ENCODE data around the gene P2RX6.
"Not testable (repeated sequence)": the region's sequence is repeated elsewhere in the genome, so short reads cannot be mapped to it uniquely, and the experiment has no call there.

P2RX6 gene

DNA sequence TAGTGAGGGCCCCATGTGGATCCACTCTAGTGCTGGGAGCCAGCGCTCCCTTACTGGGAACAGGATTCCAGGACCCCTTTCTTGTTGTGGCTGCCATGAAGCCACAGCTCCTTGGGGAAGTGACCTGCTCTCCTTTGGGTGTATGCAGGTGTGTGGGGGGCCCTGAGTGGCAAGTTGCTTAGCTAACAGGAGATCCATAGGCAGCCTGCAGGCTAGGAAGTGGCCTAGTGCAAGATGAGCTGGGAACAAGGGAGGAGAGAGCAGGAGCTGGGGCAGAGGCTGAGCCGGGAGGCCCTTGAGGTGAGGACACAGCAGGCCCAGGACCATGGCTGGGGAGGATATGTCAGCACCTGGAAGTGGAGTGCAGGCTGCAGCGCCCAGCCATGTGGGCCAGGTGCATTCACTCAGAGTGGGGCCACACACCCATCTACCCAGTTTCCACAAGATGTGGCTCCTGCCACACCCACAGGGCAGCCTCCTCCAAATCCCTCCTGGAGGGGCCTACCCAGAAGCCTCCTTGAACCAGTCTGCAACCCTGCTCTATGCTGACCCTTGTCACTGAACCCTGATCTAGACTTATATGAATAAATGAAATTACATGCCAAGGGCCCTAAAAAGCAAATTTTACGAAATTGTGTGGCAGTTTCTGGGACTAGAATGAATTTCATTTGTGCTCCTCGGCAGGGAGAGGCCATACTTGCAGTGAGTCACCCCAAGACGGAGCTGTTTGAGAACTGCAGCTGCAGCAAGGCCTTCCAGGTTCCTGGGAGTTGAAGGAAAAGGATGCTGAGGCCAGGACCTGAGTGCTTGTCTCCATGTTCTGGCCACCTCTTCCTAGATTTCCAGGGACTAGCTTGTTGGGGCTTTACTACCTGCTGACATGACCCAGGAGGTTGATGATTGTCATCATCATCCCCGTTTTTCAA, 16.3 kb upstream of the P2RX6 start:
- Mint-ChIP-seq H3K27me3 (no peaks in the 10 kb centered on the region), H3K4me3 (no peak overlapping the region), H3K4me1 (peaks cover 40% of the 10 kb centered on the region), H3K9me3 (no peaks in the 10 kb centered on the region), H3K36me3 (peaks cover 2% of the 10 kb centered on the region), H3K27ac (peak overlapping the region; percentile 8)

DNA sequence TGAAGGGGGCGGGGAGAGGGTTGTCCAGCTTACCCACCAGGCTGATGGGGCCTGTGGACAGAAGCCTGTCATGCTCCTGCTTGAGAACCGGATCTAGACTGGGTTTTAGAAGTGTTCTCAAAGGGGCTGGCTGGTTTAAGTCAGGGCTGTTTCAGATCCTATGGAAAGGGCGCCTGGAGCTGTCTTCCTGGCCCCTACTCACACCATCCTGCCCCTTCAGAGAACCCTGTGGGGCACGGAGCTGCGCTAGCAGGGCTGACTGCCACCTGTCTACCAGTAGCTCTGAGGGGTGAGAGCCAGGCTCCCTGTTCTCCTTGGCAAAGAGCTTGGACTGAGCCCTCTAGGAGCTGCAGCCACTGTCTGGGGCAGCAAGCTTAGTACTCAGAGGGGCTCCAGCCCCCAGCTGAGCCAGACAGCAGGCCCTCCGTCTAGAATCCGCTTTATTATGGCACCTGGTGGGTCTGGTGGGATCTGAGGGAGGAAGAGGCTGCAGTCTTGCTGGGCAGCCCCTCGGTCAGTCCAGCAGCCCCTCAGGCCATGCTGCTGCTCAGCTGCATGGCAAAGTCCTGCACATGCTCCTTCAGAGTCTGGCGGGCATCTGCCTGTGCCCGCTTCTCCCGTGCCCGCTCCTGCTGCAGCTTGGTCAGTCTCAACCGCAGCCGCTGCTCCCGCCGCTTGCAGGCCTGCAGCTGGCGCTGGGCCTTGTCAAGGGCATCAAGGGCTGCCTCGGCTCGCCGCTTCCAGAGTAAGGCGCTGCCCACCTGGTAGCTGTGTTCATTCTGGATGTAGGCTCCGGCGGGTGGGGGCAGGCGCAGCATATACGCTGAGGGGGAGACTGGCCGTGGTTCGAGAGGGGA, 15.4 kb upstream of the P2RX6 start:
- peak overlapping the region; percentile 96 for H3K4me3 Mint-ChIP-seq
- H3K36me3 Mint-ChIP-seq: peaks cover 2% of the 10 kb centered on the region
- H3K27ac Mint-ChIP-seq: peak overlapping the region; percentile 98
- H3K27me3 Mint-ChIP-seq: no peaks in the 10 kb centered on the region
- peaks cover 42% of the 10 kb centered on the region for H3K4me1 Mint-ChIP-seq
- no peaks in the 10 kb centered on the region for H3K9me3 Mint-ChIP-seq

DNA sequence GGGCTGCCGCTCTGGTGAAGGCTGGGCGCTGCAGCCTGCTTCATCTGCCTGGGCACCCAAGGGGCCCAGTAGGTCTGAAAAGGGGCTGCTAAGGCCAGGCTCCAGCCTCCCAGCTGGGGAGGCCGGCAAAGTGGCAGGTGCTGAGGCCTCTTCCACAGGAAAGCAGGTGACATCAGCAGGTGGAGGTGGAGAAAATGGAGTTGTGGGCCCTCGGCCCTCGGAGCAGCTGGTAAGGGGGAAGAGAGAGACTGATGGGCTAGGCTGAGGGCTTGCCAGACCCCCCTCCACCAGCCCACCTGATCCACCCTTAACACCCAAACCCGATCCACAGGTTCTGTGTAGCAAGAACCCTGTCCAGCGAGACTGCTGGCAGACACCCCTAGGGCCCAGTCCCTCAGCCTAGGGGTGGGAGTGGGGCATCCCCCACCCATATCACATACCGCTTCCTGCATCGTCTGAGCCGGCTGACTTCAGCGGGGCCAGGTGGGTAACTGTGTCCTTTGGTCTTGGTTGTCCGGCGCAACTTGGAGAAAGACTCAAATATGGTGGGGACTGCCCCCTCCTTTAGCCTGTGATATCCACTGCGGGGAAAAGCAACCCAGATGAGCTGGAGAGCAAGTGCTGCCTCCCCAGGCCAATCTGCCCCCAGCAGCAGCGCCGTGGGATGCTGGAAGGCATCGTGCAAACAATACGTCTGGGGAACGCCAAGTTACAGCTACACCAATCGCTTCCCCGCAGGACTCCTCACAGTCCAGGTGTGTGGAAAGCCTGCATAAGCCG, 14.6 kb upstream of the P2RX6 start:
- Mint-ChIP-seq H3K4me1 (peaks cover 42% of the 10 kb centered on the region), H3K27ac (peak overlapping the region; percentile 98), H3K36me3 (peaks cover 2% of the 10 kb centered on the region), H3K9me3 (no peaks in the 10 kb centered on the region), H3K27me3 (no peaks in the 10 kb centered on the region), H3K4me3 (peak overlapping the region; percentile 96)

DNA sequence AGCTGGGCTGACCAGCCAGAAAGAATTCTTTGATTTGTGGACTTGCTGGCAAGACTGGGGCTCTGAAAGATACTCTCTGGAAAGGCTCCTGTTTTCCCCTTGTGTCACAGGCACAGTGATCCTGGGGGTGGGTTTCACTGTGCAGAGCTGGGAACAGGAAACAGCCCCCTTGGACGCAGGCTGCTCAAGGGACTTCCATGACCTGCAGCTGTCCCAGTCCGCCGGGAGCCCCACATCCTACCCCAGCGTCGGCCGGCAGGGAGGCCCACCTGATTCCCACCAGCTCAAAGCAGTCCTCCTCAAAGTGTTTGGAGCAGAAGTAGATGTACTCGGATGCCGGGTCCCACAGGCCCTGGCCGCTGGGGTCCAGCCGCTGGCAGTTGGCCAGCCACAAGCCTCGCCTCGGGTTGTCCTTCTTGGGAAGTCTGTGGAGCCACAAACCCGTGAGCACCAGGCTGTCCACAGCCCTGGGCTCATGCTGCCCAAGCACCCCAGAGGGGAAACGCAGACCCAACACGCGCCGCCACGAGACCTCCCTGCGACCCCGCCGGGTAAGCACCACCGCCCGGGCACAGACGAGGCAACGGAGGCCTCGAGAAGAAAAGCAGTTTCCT, 13.9 kb upstream of the P2RX6 start:
- Mint-ChIP-seq H3K4me3 (peak overlapping the region; percentile 96), H3K27ac (peak overlapping the region; percentile 98), H3K4me1 (peaks cover 42% of the 10 kb centered on the region), H3K27me3 (no peaks in the 10 kb centered on the region), H3K36me3 (peaks cover 2% of the 10 kb centered on the region), H3K9me3 (no peaks in the 10 kb centered on the region)

DNA sequence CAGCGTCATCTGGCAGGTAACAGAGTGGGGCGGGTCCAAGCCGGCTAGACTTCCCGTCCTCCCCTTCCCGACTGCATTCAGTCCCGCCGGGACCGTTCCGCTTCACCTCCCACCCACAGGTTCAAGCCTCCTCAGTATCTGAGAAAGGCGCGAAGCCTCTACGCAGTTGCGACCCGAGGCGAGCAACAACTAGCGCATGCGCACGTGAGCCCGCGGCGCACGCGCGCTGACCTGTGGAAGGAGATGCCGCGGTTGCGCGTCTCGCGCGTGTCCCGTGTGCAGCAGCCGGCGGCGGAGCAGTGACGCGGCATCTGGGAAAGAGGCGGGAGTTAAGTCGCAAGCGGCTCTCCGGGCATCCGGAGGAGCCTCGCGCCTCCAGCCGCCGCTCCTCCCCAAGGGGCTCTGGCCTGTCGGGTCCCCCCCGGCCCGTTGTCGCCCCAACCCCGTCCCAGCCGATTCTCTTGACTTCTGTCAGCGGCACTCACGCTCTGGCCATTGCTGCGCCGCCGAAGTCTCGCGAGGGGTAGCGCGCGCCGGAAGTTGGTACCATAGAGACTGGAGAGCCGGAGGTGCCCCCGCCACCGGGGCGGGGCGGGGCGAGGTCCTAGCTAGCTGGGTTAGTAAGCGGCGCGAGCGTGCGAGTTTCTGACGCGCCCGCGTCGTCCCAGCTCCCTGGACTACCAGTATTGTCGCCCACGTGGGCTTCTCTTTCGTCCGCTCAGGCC, 13.2 kb upstream of the P2RX6 start, which contains the start of gene THAP7:
Gene THAP7 (minus strand): TSS at position 518 of the 725 bp plus-strand sequence. CDS start 207 bp downstream, at position 311.
- Mint-ChIP-seq H3K4me1 (peaks cover 42% of the 10 kb centered on the region), H3K4me3 (peak within 1 kb of the TSS; percentile 96)

DNA sequence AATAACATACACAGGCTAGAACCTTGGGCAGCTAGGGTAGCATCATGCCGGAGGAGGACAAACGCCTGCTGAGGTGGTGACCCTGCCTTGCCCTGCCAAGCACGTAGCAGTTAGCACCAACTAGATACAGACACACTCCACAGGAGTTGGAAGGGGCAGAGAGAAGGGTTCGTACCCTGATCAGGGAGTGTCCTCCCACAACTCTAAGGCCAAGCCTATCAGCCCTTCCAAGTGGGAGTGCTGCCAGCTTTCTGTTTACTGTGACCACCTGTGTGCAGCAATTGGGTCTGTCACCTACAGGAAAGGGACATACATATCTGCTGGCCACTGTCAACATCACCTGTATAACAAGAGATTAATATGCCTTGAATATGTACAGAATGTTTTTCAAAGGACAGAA, 11.2 kb upstream of the P2RX6 start:
- Mint-ChIP-seq H3K9me3 (no peaks in the 10 kb centered on the region), H3K27ac (peak overlapping the region; percentile 51), H3K4me1 (peaks cover 35% of the 10 kb centered on the region), H3K27me3 (no peaks in the 10 kb centered on the region), H3K4me3 (peak overlapping the region; percentile 96), H3K36me3 (peaks cover 2% of the 10 kb centered on the region)

More for the DNA sequence above, 13.2 kb upstream of the P2RX6 start, which contains the start of gene THAP7:
- Mint-ChIP-seq H3K27ac (peak within 1 kb of the TSS; percentile 98), H3K36me3 (peaks cover 2% of the 10 kb centered on the region), H3K27me3 (no peaks in the 10 kb centered on the region), H3K9me3 (no peaks in the 10 kb centered on the region)

DNA sequence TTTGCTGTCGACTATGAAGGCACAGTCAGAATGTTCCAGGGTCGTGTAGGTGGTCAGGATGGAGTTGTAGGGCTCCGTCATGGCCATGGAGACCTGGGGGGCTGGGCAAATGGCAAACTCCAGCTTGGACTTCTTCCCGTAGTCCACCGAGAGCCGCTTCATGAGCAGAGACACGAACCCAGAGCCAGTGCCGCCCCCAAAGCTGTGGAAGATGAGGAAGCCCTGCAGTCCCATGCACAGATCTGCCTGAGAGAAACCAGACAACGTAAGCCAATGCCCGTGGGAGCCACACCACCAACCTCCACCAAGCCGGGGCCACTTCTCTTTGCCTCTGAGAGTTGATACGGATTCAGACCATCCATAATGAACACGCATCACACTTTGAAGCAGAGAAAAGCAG, 5.8 kb upstream of the P2RX6 start:
- not testable (repeated sequence) for H3K27me3 Mint-ChIP-seq, H3K9me3 Mint-ChIP-seq, H3K36me3 Mint-ChIP-seq, H3K27ac Mint-ChIP-seq, H3K4me3 Mint-ChIP-seq, H3K4me1 Mint-ChIP-seq

DNA sequence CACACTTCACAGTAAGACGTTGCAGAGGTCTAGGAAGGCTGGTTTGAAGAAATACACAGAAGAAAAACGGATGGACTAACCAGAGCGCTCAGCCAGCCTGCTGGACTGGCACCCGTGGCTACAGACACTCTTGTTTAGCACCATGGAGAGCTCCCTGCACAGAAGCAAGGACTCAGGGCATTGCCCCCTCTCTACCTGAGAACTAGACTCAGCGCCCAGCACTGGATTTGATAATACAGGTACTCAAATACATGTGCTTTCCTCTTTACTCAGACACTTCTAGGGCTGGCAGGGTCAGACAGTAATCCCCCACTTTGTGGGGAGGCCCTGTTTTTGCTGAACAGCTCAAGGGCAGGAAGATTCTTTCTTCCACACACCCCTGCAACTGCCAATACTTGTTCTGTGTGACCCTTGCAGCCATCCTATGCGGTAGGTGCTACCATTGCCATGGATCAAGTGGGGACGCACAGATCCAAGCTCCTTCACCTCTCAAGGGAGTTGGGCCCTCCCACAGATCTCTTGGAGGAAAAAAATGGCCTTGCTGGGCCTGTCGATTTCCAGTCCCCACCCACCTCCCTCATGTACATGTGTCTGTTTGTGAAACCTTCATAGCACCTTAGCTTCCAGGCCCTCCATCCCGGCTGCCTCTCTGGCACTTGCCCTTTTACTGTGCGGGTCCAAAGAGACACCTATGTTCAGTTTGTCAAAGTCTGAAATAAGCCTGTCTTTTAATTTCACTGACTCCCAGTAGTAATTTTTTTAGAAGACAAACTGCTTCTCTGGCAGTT, 5.1 kb upstream of the P2RX6 start:
- Mint-ChIP-seq H3K27ac (no peak overlapping the region), H3K4me1 (peaks cover 13% of the 10 kb centered on the region), H3K36me3 (no peaks in the 10 kb centered on the region), H3K9me3 (no peaks in the 10 kb centered on the region), H3K27me3 (no peaks in the 10 kb centered on the region), H3K4me3 (no peak overlapping the region)

DNA sequence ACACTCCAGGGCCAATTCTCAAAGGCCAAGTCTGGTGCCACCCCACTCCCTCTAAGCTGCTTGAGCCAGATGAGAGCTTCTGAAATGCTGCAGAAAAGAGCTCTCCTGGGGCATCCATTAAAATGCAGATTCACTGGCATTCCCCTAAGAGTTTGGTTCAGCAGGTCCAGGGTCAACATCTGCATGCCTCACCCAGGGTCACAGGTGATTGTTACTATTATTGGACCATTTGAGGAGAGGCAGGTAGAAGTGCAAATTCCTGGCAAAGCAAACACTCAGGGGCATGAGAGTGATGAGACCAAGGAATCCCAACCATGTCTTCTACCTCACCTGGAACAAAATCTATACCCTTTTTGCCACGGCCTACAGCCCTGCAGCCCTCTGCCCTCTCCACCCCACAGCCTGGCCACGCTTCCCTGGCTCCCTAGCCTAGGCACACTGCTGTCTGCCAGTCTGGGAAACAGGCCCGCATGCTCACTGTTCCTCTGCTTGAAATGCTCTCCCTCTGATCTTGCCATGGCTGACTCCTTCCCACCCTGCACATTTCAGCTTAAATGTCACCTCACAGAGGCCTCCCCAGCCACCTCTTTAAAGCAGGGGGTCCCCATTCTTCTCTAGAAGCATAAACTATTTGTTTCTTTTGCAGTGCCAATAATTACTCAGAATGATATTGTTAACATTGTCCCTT, 4.4 kb upstream of the P2RX6 start:
- no peaks in the 10 kb centered on the region for H3K36me3 Mint-ChIP-seq
- no peak overlapping the region for H3K27ac Mint-ChIP-seq
- H3K4me3 Mint-ChIP-seq: no peak overlapping the region
- H3K4me1 Mint-ChIP-seq: peaks cover 20% of the 10 kb centered on the region
- no peaks in the 10 kb centered on the region for H3K27me3 Mint-ChIP-seq
- no peaks in the 10 kb centered on the region for H3K9me3 Mint-ChIP-seq

DNA sequence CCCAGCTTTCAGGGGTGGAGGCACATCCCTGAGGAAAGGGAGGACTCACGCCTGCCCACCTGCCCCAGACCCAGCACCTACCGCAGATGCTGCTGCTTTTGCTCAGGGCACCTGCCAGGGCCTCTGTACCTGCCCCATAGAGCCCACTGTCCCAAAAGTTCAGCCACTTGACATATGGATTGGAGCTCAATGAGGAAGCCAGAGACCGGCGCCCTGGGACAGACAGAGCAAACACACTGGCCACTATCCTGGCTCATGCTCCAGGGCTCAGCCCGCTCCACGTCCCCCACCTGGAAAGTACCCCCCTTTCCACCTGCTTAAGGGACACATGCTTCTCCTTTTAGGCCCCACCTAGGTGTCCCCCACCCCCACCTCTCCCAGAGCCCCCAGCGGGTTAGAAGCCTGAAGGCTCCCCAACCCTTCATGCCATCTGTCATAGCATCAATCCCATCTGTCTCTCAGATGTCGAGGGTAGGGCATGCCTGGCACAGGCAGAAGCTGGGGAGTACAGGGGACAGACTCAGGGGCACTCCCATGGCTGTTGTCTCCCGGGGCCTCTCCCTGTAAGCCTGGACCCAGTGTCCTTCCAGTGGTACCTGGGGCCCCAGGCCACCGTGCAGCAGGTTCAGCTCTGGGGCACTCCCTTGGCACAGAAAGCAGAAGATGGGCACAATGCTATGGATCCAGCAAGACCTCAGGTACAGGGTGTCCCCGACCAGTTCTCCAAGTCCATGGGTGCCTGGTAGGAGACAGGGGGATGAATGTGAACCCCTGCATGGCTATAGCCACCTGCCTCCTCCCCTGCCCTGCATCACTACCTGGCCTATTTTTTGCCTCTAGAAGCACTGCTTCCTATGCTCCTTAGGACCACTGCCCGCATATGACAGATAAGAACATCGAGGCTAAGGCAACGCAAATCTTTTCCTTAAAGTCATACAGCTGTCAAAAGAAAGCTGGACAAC, 2.2 kb upstream of the P2RX6 start:
- Mint-ChIP-seq H3K9me3 (no peaks in the 10 kb centered on the region), H3K27ac (no peak overlapping the region), H3K36me3 (no peaks in the 10 kb centered on the region), H3K4me1 (peaks cover 30% of the 10 kb centered on the region), H3K27me3 (no peaks in the 10 kb centered on the region), H3K4me3 (peak overlapping the region; percentile 55)

DNA sequence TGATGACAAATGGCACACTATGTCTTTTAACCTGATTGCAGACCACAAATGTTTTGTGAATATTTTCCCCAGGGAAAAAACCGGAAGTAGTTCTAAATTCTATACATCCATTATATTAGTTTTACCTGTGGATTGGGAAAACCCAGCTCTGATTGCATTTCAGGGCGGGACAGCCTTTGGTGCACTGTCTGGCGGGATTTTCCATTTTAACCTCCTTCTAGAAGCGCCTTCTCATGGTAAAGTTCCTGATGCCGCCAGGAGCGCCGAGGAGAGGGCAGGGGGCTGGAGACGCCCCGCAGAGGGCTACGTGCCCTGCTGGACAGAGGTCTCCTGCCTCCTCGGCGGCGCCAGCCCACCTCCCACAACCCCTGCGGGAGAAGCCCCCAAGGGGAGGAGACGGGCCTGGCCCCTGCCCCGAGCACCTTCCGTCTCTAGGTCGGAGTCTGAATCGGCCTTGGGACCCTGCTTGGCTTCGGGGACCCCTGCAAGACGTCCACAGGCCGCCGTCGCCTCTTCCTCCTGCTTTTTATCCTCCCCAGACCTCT, 1.2 kb upstream of the P2RX6 start:
- H3K36me3 Mint-ChIP-seq: no peaks in the 10 kb centered on the region
- peak overlapping the region; percentile 87 for H3K27ac Mint-ChIP-seq
- H3K27me3 Mint-ChIP-seq: no peaks in the 10 kb centered on the region
- H3K9me3 Mint-ChIP-seq: no peaks in the 10 kb centered on the region
- H3K4me3 Mint-ChIP-seq: peak overlapping the region; percentile 88
- peaks cover 30% of the 10 kb centered on the region for H3K4me1 Mint-ChIP-seq

DNA sequence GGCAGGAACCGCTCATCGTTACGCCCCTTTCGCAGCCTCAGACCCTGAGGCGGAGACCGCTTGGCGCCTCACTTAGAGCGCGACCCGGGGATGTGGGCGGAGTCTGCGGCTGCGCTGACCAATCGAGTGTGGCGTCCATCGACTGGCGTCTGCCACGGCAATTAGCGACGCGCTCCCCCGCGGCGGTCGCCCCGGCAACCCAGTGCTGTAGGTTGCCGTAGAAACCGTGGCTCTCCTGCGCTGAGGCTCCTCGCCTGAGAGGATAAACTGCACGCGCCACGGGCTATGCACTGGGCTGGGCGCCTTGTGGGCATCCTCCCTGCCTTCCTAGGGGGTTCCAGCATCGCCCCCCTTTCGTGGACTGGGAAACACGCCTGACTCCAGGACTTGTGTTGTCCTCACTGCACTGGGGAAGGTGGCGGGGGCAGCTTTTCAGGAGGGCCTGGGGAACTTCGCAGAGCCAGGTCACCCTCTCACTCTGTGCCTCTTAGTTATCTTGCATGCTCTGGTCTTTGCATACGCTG, 701 bp upstream of the P2RX6 start:
- Mint-ChIP-seq H3K27ac (peak overlapping the region; percentile 87), H3K27me3 (no peaks in the 10 kb centered on the region), H3K9me3 (no peaks in the 10 kb centered on the region), H3K4me1 (peaks cover 30% of the 10 kb centered on the region), H3K36me3 (no peaks in the 10 kb centered on the region), H3K4me3 (peak overlapping the region; percentile 88)

Data from activated naive CD4-positive, alpha-beta T cell treated with anti-CD3 and anti-CD28 coated beads, Interleukin-2, amount 50 U/mL, for 24 hours (primary cell).